HPDE6-E6E7 (cell line): ENCODE data around the gene UPP1.

Experiments used
- DNase-seq: peaks from one replicate; pipeline ENCODE4 v3.0.0; 2011; ENCODE audit warnings: missing footprints; ENCODE audit errors: extremely low spot score

UPP1 gene

DNA sequence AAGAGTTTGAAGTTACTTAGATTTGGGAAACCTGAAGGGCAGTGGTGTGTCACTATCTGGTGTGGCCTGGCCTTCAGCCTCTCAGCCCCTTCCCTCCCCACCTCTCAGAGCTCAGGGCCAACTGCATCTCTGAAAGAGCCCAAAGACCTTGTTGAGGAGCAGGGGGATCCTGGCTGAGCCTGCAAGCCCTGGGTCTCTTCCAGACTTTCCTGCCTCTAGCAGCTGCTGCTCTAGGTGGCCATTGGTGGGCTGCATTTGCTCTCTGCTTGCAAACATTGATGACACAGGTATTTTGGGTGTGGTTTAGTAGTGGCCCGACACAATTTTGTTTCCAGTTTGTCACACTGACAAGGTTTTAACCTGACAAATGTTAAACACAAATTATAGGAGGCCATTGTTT is 3.1 kb upstream of the UPP1 start:
- no peak for DNase-seq

DNA sequence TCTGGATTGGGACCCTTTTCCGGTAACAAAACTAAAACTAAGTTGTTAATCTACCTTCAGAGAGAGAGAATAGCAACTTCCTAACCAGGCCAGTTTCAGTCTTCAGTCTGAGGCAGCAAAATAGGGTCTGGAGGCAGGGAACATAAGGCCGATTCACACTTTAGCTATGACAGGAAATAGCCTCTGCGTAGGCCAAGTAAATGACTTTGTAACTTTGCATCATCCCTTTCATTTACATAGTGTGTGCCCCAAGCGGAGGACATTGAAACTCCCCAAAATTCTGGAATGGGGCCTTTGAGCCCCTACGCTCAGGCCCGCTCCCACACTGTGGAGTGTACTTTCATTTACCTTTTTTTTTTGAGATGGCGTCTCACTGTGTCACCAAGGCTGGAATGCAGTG is 1.7 kb upstream of the UPP1 start:
- no peak for DNase-seq

DNA sequence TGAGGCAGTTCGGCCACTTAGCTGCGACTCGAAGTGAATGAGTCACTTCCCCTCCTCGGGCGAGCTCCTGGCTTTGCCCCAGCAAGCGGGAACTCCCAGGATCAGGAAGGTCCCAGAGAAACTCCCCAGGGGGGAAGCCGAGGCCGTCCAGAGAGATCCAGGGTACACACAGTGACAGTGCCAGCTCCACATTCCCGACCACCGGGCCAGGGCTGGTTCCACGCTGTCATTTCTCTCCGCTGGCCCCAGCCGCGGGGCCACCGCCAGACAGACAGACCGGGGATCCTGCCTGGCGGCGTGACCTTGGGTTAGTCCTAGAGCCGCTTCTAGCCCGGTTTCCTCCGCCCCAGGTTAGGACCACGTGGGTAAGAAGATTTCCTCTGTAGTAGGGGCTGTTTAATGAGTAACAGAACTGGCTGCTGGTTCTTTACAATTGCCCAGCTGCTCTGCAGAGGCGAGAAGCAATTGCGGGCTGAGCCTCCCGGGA is 463 bp upstream of the UPP1 start:
- peak; percentile 81 for DNase-seq

DNA sequence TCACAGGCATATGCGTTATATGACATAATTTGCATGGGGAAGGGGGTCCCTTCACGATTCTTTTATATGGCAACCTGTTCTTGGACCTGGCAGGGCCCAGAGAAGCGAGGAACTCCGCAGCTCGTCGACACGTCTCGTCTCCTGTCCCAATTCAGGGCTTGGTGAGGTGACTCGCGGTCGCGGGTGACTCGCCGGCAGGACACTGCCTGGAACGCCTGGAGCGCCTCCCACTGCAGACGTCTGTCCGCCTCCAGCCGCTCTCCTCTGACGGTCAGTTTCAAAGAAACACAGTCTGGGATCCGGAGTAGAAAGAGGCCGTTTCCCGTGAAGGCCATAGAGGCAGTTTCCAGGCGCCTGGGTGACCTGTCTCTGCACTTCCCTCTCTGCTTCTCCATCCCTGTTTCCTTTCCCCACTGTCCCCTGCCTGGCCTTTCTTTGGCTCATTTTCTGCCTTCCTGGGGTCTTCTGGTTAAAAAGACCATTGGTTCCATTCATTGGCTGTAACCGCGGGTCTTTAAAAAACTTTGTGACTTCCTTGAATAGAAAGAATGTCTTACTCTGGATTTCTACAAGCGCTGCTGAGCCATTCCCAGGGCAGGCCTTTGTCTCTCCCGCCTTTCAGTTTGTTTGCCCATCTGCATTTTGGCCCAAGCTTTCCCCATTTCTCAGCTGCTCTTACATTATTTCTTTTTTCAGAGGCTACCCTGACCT is 1.2 kb downstream of the UPP1 start:
- no peak for DNase-seq

DNA sequence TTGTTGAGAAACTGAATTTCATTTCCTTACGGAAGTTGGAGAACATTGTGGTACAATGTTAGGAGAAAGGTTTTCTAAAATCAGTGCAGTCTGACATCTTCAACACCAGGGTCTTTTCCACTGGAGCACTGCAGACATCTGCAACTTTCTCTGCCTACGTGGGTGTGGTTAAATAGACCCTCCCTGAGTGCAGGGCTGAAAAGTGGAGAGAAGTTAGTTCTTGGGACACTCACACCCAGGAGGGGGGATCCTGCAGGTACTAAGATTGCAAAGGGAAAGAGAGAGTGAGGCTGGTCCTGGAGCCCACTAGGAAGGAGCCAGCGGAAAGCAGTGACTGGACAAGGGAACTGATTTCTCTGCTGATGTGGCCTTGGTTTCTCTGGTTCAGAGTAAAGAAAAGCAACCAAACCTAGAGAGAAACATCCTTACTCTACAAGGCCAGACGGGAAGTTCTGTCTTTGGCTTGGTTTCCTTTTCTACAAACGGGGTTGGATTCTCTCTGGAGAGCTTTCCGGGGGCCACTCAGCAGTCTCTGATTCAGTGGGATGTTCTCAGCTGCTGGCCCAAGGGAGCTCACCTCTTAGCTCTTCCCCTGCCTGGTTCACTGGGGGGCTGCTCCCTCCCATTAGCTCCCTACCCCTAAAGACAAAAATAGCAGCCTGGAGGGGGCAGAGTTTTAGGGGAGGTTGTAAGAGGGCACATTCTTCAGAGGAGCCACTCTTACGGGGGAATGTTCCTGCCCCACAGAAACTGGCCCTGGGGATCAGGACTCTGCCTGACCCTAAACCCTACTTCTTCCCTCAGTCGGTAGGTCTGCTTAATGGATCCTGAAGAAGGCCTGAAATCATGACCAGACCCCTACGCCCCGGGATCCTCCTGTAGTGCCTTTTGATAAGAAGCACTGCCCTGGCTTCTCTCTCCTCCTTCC is 2.7 kb downstream of the UPP1 start:
- DNase-seq: no peak

DNA sequence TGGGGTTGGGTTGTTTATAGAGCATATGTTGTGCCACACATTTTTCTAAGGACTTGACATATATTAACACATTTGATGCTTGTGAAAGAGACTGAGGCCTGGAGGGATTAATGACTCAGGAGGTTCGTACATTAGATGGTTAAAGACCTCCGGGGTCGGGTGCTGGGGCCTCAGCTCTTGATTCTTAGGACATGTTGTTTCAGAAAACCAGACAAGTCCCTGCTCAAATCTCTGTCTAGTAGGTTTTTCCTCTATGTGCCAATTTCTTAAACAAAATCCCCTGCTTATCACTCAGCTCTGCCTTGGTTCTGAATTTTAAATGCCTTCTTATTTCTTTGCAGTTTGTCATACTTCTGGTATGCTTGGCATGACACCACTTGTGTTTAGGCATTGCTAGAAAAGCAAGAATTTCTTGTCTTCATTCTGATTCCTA is 5.8 kb downstream of the UPP1 start:
- DNase-seq: no peak

DNA sequence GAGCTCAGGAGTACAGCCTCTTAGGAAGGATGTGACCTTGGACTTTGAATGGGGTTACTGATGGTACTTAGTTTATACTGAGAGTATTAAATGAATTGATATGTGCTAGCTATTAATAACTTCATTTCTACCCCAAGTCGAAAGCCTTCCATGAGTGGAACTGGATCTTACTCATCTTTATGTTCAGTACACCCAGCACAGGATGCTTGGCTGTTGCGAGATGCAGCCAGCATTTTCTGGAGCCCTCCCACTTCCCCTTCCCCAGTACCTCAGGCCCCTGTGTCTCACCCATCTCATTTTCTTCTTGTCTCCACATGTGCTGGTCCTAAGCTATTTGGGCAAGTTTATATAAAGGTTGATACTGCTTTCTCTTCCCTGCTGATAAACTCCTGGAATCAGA is 7.2 kb downstream of the UPP1 start:
- no peak for DNase-seq

DNA sequence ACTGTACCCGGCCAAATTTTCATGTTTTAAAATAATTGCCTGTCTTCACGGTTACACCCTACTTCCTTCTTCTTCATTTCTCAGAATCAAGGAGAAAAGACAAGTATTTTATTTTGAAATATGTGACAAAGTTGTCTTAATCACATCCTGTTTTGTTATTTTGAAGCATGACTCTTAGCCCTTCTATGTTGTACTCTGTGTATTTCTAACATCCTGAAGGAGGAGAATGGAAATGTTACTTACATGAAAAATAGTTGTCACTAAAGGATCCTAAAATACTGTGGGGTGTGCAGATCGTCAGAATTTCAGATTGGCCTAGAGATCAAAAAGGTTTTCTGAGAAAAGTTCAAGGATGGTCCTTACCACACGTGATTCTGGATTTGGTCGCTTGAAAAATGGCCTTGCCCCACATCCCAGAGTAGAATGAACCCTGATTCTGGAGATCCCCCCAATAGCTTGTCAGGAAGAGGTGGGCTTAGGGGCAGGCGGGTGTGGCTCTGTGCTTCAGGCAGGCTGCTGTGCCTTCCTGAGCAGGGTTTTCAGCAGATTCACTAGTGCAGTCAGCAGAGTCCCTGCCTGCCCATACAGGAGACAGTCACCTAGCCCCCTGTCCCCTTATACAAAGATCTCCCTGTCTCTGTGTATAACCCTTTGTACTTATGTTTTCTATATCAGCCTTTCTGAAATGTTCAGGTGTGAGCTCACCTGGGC is 8.6 kb downstream of the UPP1 start:
- DNase-seq: no peak

DNA sequence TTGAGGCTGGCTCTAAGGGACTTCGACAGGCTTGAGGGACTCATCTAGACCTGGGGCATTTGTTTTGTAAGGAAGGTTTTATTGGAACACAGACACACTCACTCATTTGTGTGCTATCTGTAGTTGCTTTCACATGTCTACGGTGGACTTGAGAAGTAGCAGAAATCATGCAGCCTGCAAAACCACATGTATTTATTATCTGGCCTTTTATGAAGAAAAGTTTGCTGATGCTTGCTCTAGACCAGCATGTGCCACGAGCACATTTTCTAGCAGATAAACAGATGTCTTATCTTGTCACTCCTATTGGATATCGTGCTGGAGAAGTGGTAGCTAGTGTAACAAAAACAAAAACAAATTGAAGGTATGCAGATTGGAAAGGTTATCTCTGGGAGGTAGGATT is 9.8 kb downstream of the UPP1 start:
- no peak for DNase-seq

DNA sequence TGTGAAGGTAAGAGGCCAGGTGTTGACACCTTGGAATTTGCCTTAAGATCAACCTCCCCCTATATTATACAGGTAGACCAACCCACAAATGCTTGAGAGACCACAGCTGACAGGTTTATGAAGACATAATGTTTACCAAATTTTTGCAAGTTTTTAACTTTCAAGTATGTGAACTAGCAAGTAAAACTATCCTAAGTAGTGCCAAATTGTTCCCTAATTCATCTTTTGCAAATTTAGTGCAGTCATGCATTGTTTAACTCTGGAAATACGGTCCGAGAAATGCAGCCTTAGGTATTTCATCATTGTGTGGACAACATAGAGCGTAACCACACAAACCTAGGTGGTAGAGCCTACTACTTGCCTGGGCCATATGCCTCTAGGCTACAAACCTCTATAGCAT is 10.7 kb downstream of the UPP1 start:
- DNase-seq: no peak

DNA sequence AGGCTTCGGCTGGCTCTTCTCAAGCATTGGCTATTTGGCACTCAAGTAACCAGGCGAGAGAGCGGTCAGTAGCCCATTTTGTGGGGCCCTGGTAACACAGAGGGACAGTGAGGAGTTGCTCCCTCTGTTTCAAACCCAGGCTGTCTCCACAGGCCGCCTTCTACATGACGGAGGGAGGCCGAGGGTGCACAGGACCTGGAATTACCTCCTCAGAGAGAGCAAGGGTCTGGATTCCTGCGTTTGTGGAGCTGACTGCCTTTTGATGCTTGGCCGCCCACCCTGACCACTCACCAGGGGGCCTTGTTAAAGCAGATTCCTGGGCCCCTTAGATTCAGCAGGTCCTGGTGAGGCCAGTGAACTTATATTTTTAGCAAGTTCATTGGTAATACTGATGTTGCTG is 12.3 kb downstream of the UPP1 start:
- no peak for DNase-seq

DNA sequence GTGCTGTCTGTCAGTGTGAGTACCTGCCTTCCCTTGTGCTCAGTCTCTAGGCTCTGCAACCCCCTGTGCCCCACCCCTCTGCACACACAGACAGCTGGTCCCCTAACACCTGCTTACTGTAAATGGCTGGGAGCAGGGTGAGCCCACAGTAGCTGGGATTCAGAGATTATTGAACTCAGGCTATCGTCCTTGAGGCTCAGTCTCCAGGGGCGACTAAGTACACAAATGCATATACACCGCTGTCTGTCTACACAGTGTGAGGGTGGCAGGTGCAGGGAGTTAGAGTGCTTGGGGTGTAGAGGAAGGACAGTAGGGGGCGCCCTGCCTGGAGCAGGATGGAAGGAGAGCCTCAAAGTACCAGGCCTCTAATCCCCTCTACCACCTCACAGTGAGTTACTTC is 12.9 kb downstream of the UPP1 start:
- DNase-seq: no peak

DNA sequence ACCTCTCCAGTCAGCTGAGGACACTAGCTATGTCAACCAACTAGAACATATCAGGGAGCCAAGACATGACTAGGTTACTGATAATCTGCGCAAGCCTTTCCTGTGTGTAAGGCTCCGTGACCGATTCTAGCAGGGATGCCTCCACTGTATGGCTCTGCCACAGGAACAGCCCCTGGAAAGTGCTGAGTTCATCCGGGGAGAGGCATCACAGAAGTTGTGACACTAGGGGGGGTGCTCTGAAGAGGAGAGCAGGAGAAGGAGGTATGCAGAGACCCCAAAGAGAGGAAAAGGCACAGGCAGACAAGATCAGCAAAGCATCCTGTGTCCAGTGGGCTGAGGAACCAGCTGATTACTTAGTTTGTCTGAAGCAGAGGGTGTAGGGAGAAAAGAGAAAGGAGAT is 13.5 kb downstream of the UPP1 start:
- no peak for DNase-seq

DNA sequence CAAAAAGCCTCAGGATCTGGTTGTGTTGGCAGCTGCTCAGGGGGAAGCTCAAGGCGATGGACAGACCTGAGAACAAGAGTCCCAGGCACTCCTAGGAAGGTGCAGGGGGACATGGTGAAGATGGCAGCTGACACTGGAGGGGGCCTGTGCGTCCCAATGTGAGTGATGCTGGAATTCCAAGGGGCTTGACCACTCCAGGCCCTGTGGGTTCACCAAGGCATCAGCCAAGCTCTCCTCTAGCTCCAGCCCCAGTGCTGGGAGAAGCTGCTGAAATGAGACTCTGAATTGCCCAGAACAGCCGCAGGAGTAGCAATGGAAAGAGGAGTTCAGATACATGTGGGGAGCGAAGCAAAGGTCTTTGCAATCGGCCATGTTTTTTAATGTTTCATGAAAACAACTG is 16.0 kb downstream of the UPP1 start:
- no peak for DNase-seq

DNA sequence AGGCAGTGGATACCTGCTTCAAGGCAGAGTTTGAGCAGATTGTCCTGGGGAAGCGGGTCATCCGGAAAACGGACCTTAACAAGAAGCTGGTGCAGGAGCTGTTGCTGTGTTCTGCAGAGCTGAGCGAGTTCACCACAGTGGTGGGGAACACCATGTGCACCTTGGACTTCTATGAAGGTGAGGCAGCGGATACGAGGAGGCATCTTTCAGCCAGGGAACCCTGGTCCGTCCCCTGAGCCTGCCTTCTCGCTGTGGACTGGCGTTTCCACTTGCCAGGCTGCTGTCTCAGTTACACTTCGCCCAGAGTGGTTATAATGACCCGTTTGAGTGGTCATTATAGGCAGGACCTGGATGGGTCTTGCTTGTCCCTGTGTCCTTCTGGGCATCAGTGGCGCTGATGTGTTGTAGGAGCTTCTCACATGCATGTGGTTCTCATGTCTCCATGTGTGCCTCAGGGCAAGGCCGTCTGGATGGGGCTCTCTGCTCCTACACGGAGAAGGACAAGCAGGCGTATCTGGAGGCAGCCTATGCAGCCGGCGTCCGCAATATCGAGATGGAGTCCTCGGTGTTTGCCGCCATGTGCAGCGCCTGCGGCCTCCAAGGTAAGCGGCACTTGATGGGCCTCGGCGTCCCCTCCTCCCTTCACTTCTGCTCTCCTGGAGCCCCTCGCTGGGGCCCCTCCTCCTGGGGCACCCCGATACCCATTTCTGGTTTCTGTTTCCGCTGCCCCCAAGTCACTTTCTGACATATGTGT is 18.0 kb downstream of the UPP1 start:
- no peak for DNase-seq

DNA sequence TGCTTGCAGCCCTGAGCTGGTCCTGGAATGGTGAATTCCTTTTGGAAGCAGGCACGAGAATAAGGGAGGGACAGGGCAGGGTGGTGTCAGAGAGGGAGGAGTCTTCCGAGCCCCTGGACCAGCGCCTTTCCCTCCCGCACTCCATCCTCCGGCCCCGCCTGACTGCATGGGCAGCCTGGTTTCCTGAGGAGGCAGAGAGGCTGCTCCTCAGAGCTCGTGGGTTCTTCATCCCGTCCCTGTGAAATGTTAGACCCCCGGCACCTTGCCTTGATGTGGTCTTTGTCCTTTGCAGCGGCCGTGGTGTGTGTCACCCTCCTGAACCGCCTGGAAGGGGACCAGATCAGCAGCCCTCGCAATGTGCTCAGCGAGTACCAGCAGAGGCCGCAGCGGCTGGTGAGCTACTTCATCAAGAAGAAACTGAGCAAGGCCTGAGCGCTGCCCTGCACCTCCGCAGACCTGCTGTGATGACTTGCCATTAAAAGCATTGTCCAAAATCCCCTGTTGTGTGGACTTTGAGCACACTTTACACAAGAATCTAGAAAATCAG is 18.9 kb downstream of the UPP1 start:
- no peak for DNase-seq

DNA sequence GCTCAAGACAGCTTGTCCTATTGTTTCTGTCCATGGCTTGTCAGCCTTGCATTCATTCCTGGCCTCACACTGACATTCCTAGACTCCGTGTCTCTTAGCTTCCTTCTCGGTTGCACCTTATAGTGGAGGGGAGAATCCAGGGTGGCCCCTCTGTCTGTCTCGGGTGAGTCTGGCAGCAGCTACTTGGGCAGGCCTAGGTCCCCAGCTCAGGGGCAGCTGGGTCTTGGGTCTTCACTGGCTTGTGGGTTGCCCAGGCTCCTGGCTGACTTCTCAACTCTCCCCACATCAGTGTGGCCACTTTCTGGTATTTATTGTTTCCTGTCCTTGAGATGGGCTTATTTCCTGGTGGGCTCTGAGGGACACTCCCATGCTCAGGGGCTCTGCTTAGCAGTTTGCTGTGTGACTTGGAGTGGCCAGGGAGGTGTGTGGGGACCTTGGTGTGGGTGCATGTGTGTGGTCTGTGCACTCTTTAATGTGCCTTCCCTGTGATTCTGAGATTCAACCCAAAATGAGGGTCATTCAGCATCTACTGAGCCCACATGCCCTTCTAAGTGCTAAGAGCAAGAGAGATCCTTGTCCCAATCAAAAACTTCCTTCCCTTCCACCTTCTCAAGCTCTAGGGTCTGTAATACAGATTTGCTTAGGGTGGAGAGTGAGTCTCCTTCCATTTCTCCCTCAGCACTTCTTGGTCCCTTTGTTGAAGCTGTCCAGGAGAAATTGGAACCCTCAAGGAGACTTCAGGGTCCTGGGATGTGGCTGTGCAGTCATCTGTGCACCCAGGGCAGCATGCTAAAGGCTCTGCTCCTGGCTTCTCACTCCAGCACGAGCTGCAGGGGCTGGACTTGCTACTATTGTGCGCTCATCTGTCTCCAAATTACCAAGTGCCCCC is 20.1 kb downstream of the UPP1 start:
- DNase-seq: no peak

DNA sequence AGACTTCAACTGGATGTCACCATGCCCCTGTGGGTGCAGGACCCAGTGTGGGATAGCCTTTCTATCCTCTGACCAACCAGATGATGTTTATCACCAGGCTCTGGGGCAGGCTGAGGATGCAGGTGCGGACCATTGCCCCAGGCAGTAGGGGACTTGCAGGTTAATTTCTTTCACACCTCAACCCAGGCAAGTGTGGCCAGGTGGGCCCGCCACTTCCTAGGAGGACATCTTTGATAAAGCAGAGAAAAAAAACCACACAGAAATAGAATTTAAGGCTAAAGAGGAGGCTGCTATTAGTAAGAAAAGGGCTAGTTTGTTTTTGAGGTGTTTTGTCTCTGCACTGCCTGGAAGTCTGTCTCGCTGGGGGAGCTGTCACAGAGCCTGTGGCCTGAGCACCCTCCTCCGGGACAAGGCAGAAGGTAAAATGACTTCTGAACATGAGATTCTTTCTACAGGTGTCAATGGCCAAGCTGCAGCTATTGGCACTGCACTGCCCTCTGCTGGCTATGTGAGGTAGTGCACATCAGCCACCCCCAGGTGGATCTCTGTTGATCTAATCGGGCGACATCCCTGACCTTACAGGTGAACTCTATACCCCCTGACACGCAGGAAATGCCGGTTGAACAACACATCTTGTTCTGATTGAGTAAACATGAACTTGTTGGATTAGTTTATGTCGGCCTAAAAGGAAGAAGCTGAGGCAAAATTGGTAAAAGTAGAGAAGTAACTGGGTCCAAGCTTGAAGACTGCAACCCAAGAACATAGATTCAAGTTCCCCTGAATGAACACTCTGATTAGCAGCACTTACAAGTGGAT is 21.0 kb downstream of the UPP1 start:
- DNase-seq: peak; percentile 73

DNA sequence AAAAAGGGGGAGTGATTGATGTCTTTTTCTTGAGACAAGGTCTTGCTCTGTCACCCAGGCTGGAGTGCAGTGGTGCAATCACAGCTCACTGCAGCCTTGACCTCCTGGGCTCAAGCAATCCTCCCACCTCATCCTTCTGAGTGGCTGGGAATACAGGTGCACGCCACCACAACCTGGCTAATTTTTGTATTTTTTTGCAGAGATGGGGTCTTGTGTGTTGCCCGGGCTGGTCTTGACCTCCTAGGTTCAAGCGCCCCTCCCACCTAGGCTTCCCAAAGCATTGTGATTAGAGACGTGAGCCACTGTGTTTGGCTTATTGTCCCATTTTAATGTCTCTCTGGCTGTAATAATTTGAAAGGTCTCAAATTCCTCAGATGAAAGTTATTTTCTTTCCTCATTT is 21.8 kb downstream of the UPP1 start:
- DNase-seq: no peak
